GM23338 (cell line): ENCODE results near the gene SCCPDH. TPM values are rescaled to one million over a fixed set of nuclear protein-coding genes. Genes with fewer than 3 reads are reported as not detected.

Experiments used
- ATAC-seq: fragments of 200-7000 bp; cut with Tn5 transposase; 3 replicates; pipeline ENCODE4 v1.9.1; 2020
- DNase-seq: peaks from one replicate; pipeline ENCODE4 v3.0.0-alpha.2; 2015; ENCODE audit warnings: low spot score
- H2AFZ ChIP-seq: fragments of 200-600 bp; sonication (generic); 2 replicates; pipeline ENCODE4 v1.8.0; 2016; ENCODE audit warnings: antibody characterized with exemption, mild to moderate bottlenecking, moderate library complexity
- H3F3A ChIP-seq: fragments of 200-600 bp; sonication (generic); replicated peaks from 2 replicates; pipeline ENCODE4 v1.8.0; 2017; ENCODE audit warnings: antibody characterized with exemption, mixed run types, low read depth
- H3K27ac ChIP-seq: fragments of 200-600 bp; sonication (generic); 2 replicates; pipeline ENCODE4 v1.6.1; 2016; ENCODE audit warnings: low read depth
- H3K27me3 ChIP-seq: fragments of 200-600 bp; sonication (generic); 2 replicates; pipeline ENCODE4 v1.8.0; 2016; ENCODE audit warnings: mild to moderate bottlenecking, mixed run types, moderate library complexity; ENCODE audit not compliant: insufficient read depth
- H3K36me3 ChIP-seq: fragments of 200-600 bp; sonication (generic); 2 replicates; pipeline ENCODE4 v1.8.0; 2016; ENCODE audit warnings: mild to moderate bottlenecking; ENCODE audit not compliant: insufficient read depth
- H3K4me1 ChIP-seq: fragments of 200-600 bp; sonication (generic); 2 replicates; pipeline ENCODE4 v1.8.0; 2016; ENCODE audit warnings: mild to moderate bottlenecking, moderate library complexity; ENCODE audit not compliant: insufficient read depth
- H3K4me2 ChIP-seq: fragments of 200-600 bp; sonication (generic); 2 replicates; pipeline ENCODE4 v1.7.1; 2017; ENCODE audit warnings: mixed run types
- H3K4me3 ChIP-seq: fragments of 200-600 bp; sonication (generic); 2 replicates; pipeline ENCODE4 v1.6.1; 2016; ENCODE audit warnings: mixed run types
- H3K79me2 ChIP-seq: fragments of 200-600 bp; sonication (generic); replicated peaks from 2 replicates; pipeline ENCODE4 v1.8.0; 2017; ENCODE audit warnings: mild to moderate bottlenecking; ENCODE audit not compliant: insufficient read depth
- H3K9me2 ChIP-seq: fragments of 200-600 bp; sonication (generic); 2 replicates; pipeline ENCODE4 v1.8.0; 2017; ENCODE audit not compliant: insufficient read depth
- H4K20me1 ChIP-seq: fragments of 200-600 bp; sonication (generic); replicated peaks from 2 replicates; pipeline ENCODE4 v1.8.0; 2017; ENCODE audit warnings: mild to moderate bottlenecking; ENCODE audit not compliant: insufficient read depth
- H3K27ac Mint-ChIP-seq: 2 replicates; pipeline ENCODE4 v1.8.0; 2020; ENCODE audit warnings: inconsistent platforms, mild to moderate bottlenecking, moderate library complexity, mixed read lengths
- H3K27me3 Mint-ChIP-seq: 3 replicates; pipeline ENCODE4 v1.8.0; 2022; ENCODE audit warnings: low read depth, mild to moderate bottlenecking, moderate library complexity, mixed read lengths, inconsistent platforms; ENCODE audit not compliant: insufficient read depth, poor library complexity
- H3K36me3 Mint-ChIP-seq: 3 replicates; pipeline ENCODE4 v1.8.0; 2021; ENCODE audit warnings: low read depth, mild to moderate bottlenecking, inconsistent platforms, moderate library complexity, mixed read lengths
- H3K4me1 Mint-ChIP-seq: 3 replicates; pipeline ENCODE4 v1.8.0; 2020; ENCODE audit warnings: mild to moderate bottlenecking, inconsistent platforms, mixed read lengths
- H3K4me3 Mint-ChIP-seq: 3 replicates; pipeline ENCODE4 v1.8.0; 2021; ENCODE audit warnings: moderate library complexity, mild to moderate bottlenecking, inconsistent platforms, mixed read lengths
- H3K9me3 Mint-ChIP-seq: 3 replicates; pipeline ENCODE4 v1.8.0; 2020; ENCODE audit warnings: moderate library complexity, mild to moderate bottlenecking, inconsistent platforms, mixed read lengths
- CREB1 ChIP-seq: fragments of 250-450 bp; sonication (Bioruptor Pico); IDR thresholded peaks from 2 replicates; pipeline ENCODE4 v1.5.0; 2020; ENCODE audit warnings: low read depth, mild to moderate bottlenecking, moderate library complexity
- CTCF ChIP-seq, 2 experiments: fragments of 200-600 bp in 1 of 2; sonication (generic) in 1 of 2; conservative IDR thresholded peaks; 2 replicates each; pipeline versions ENCODE4 v1.5.1 to v1.6.1; 2016 to 2017; ENCODE audit warnings: antibody characterized with exemption in 2 of 2, low read depth in 2 of 2, mild to moderate bottlenecking in 2 of 2, moderate library complexity in 1 of 2
- ETS1 ChIP-seq: IDR thresholded peaks from 2 replicates; pipeline ENCODE4 v1.6.1; 2016; ENCODE audit warnings: antibody characterized with exemption
- EZH2 ChIP-seq: fragments of 200-600 bp; sonication (generic); IDR thresholded peaks from one replicate; pipeline ENCODE4 v1.8.0; 2017; ENCODE audit warnings: antibody characterized with exemption, mild to moderate bottlenecking, low read depth; ENCODE audit not compliant: unreplicated experiment
- EZH2phosphoT487 ChIP-seq: fragments of 200-600 bp; sonication (generic); IDR thresholded peaks from one replicate; pipeline ENCODE4 v1.8.1; 2018; ENCODE audit warnings: antibody characterized with exemption; ENCODE audit not compliant: unreplicated experiment
- JUNB ChIP-seq: IDR thresholded peaks from one replicate; pipeline ENCODE4 v1.6.1; 2016; ENCODE audit warnings: antibody characterized with exemption; ENCODE audit not compliant: unreplicated experiment
- NANOG ChIP-seq: IDR thresholded peaks from 2 replicates; pipeline ENCODE4 v1.6.1; 2016; ENCODE audit warnings: antibody characterized with exemption, borderline replicate concordance
- POLR2AphosphoS5 ChIP-seq: IDR thresholded peaks from 2 replicates; pipeline ENCODE4 v1.6.1; 2016; ENCODE audit warnings: antibody characterized with exemption, low read depth
- REST ChIP-seq: IDR thresholded peaks from one replicate; pipeline ENCODE4 v1.6.1; 2018; ENCODE audit warnings: antibody characterized with exemption; ENCODE audit not compliant: unreplicated experiment
- STAT1 ChIP-seq: IDR thresholded peaks from one replicate; pipeline ENCODE4 v1.6.1; 2016; ENCODE audit warnings: antibody characterized with exemption; ENCODE audit not compliant: unreplicated experiment
- ZNF114 ChIP-seq: fragments of 250-450 bp; sonication (Bioruptor Pico); IDR thresholded peaks from 2 replicates; pipeline ENCODE4 v1.5.0; 2020; ENCODE audit warnings: mild to moderate bottlenecking, moderate library complexity
- ZNF331 ChIP-seq: fragments of 250-450 bp; sonication (Bioruptor Pico); IDR thresholded peaks from 2 replicates; pipeline ENCODE4 v1.5.0; 2020; ENCODE audit warnings: low read depth, mild to moderate bottlenecking, moderate library complexity
- ZNF462 ChIP-seq: fragments of 250-450 bp; sonication (Bioruptor Pico); IDR thresholded peaks from 2 replicates; pipeline ENCODE4 v1.5.0; 2020; ENCODE audit warnings: mild to moderate bottlenecking, moderate library complexity
- polyA plus RNA-seq: library from polyadenylated mRNA; unstranded; fragments of >200 nt; fragmentation: Nextera tagmentation; extraction: Ambion mirVana; gene quantifications from 2 replicates; pipeline ENCODE4 v1.2.1, GENCODE V29; 2016
- total RNA-seq: library from RNA; depleted of rRNA; stranded (reverse); fragments of >200 nt; shearing (Covaris generic); gene quantifications from 2 replicates; pipeline ENCODE4 v1.2.3, GENCODE V29; 2014

The SCCPDH gene
- total and polyA plus RNA-seq, 2 experiments from 2014 or later = 14.4 to 18.8 TPM

- Histone ChIP-seq H3K4me1 (peaks cover 4% of the 10 kb centered on the region; the same call in 1 of the 2 replicates), H3K4me2 (peak overlapping the region; percentile 95), H3K79me2 (no peaks in the 10 kb centered on the region), H3K9me2 (no peaks in the 10 kb centered on the region), H4K20me1 (no peaks in the 10 kb centered on the region), H3F3A (0 out of 2 replicates have a peak, but pooled peaks cover 2% of the 10 kb centered on the region), H2AFZ (peak overlapping the region; percentile 100), H3K36me3 (peaks cover 19% of the 10 kb centered on the region), H3K4me3 (peak overlapping the region; percentile 82), H3K27ac (no peak overlapping the region), H3K27me3 (peaks cover 23% of the 10 kb centered on the region)
- no peak for TF ChIP-seq CTCF (conservative IDR thresholded peaks at IDR 0.05; ENCODE audit: low read depth in 2 of 2)
- no peak for TF ChIP-seq CREB1 (CRISPR knock-in tag)
- TF ChIP-seq EZH2 = no peak
- TF ChIP-seq NANOG = no peak
- TF ChIP-seq STAT1 = no peak
- no peak for TF ChIP-seq JUNB
- no peak for TF ChIP-seq ZNF331 (CRISPR knock-in tag)
- TF ChIP-seq POLR2AphosphoS5 = no peak
- TF ChIP-seq REST = no peak
- no peak for TF ChIP-seq EZH2phosphoT487
- TF ChIP-seq ETS1 = no peak
- TF ChIP-seq ZNF114 (CRISPR knock-in tag) = no peak
- TF ChIP-seq ZNF462 (CRISPR knock-in tag) = no peak
- Mint-ChIP-seq H3K27ac (no peak overlapping the region), H3K4me1 (no peaks in the 10 kb centered on the region), H3K36me3 (peaks cover 39% of the 10 kb centered on the region), H3K4me3 (peak overlapping the region; percentile 88), H3K27me3 (peaks cover 13% of the 10 kb centered on the region), H3K9me3 (peaks cover 34% of the 10 kb centered on the region)
- ATAC-seq (no peak), DNase-seq (no peak)
These were observed 982 bp downstream of the SCCPDH start for GRCh38 chr1:246725191-246725590.
